H1 (cell line): ENCODE data around the gene FLRT2. TPM values are rescaled to one million over a fixed set of nuclear protein-coding genes. Genes with fewer than 3 reads are reported as not detected.

Source experiments
- ATF2 ChIP-seq: IDR thresholded peaks from 2 replicates; pipeline ENCODE4 v1.6.1; 2012; ENCODE audit warnings: low read length, inconsistent platforms
- polyA plus RNA-seq, 7 experiments: library from polyadenylated mRNA; depleted of rRNA in 3 of 7; stranded (reverse) in 5 of 7; unstranded in 2 of 7; fragments of >200 nt in 5 of 7; fragments of 200-250 nt in 2 of 7; gene quantifications; 1 replicate in 5 of 7; 2 replicates in 1 of 7; 4 replicates in 1 of 7; pipeline versions ENCODE4 v1.2.1 to v1.2.3, GENCODE V29; 2011 to 2013; ENCODE audit warnings: missing spikeins in 2 of 7, mixed read lengths in 2 of 7
- total RNA-seq: library from RNA; stranded (reverse); fragmentation: NEBNext Ultra II Directional; extraction: Animal tissue kit (Norgen Biotek cat#: 25700); gene quantifications from 2 replicates; pipeline ENCODE4 v1.2.1, GENCODE V29; 2021

The FLRT2 gene
- total and polyA plus RNA-seq, 2 of the 8 experiments (the other 6 are each of a cell fraction or from before 2014, with no cell fraction given) = 2.4 to 6.9 TPM

GRCh38 chr14:85539510-85539909, 9.6 kb downstream of the FLRT2 start (continued):
- TF ChIP-seq ATF2 = no peak
